Retinal pigment epithelial cell (primary cell): ENCODE data around the gene TM4SF18.
"Not testable (repeated sequence)": the region's sequence is repeated elsewhere in the genome, so short reads cannot be mapped to it uniquely, and the experiment has no call there.

Experiments
- DNase-seq: peaks from one replicate; pipeline ENCODE4 v3.0.0-alpha.2; 2010; ENCODE audit warnings: low read depth
- H3K4me3 ChIP-seq: 2 replicates; pipeline ENCODE4 v1.5.1; 2011; ENCODE audit warnings: mild to moderate bottlenecking, low read length, control low read depth, moderate library complexity
- CTCF ChIP-seq: conservative IDR thresholded peaks from 2 replicates; pipeline ENCODE4 v1.5.1; 2011; ENCODE audit warnings: low read depth, low read length, control low read depth, inconsistent platforms

Gene TM4SF18

GRCh38 chr3:149353581-149354184 is 20.2 kb upstream of the TM4SF18 start:
- DNase-seq, result no peak
- TF ChIP-seq CTCF, result no peak
- H3K4me3 ChIP-seq, result no peak overlapping the region

GRCh38 chr3:149352556-149352955 is 19.1 kb upstream of the TM4SF18 start:
- no peak for DNase-seq
- no peak overlapping the region for H3K4me3 ChIP-seq
- peak; percentile 73 for TF ChIP-seq CTCF

GRCh38 chr3:149343951-149344350 is 10.5 kb upstream of the TM4SF18 start:
- peak; percentile 14 for TF ChIP-seq CTCF
- no peak overlapping the region for H3K4me3 ChIP-seq
- DNase-seq, result no peak

GRCh38 chr3:149342413-149343380 is 9.3 kb upstream of the TM4SF18 start:
- DNase-seq, result peak; percentile 22
- no peak overlapping the region for H3K4me3 ChIP-seq
- TF ChIP-seq CTCF, result no peak

- no peak for DNase-seq
- H3K4me3 ChIP-seq, result no peak overlapping the region
- no peak for TF ChIP-seq CTCF
These were observed 7.0 kb upstream of the TM4SF18 start for GRCh38 chr3:149340310-149340933.

GRCh38 chr3:149339931-149340309 is 6.5 kb upstream of the TM4SF18 start:
- no peak overlapping the region for H3K4me3 ChIP-seq
- peak; percentile 97 for DNase-seq

GRCh38 chr3:149337486-149337885 is 4.0 kb upstream of the TM4SF18 start:
- DNase-seq, H3K4me3 ChIP-seq: not testable (repeated sequence)

More at GRCh38 chr3:149339931-149340309, 6.5 kb upstream of the TM4SF18 start:
- no peak for TF ChIP-seq CTCF
